ENCODE measurements around the gene EIF2S3B.

DNA sequence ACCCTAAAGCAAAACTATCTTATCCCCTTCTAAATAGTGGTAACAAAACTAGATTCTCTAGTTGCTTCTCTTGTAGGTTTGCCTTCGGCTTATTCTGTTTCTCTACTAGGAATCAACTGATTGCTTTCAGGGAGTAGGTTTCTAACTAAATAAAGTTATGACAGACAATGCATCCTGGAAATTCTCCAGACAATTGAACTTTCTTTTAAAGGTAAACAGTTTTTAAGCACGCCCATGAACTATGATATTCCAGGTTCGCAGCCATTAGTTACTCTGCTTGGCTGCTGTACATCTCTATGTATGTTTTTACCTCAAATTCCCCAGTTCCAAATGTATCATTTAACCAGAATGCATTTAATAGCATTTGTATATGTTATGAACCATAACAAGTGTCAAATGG, 23.9 kb downstream of the EIF2S3B start:
- TF ChIP-seq, protein P1, sequence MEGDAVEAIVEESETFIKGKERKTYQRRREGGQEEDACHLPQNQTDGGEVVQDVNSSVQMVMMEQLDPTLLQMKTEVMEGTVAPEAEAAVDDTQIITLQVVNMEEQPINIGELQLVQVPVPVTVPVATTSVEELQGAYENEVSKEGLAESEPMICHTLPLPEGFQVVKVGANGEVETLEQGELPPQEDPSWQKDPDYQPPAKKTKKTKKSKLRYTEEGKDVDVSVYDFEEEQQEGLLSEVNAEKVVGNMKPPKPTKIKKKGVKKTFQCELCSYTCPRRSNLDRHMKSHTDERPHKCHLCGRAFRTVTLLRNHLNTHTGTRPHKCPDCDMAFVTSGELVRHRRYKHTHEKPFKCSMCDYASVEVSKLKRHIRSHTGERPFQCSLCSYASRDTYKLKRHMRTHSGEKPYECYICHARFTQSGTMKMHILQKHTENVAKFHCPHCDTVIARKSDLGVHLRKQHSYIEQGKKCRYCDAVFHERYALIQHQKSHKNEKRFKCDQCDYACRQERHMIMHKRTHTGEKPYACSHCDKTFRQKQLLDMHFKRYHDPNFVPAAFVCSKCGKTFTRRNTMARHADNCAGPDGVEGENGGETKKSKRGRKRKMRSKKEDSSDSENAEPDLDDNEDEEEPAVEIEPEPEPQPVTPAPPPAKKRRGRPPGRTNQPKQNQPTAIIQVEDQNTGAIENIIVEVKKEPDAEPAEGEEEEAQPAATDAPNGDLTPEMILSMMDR (IDR thresholded peaks at IDR 0.05; ENCODE audit: low read length) = no peak
- TF ChIP-seq EZH2 (optimal IDR thresholded peaks at IDR 0.05; ENCODE audit: low read depth, low read length) (no peak), EZH2phosphoT487 (IDR thresholded peaks at IDR 0.05; ENCODE audit: low read length) (no peak)

Data from MM.1S (cell line).